ENCODE measurements around the gene ZBTB25. TPM values are rescaled to one million over a fixed set of nuclear protein-coding genes. Genes with fewer than 3 reads are reported as not detected.
A peak's percentile ranks its signal among the peaks of the same experiment; 100 is the strongest.

Gene ZBTB25
- total RNA-seq, 1 donor from 2014 or later: 11.8 TPM

DNA sequence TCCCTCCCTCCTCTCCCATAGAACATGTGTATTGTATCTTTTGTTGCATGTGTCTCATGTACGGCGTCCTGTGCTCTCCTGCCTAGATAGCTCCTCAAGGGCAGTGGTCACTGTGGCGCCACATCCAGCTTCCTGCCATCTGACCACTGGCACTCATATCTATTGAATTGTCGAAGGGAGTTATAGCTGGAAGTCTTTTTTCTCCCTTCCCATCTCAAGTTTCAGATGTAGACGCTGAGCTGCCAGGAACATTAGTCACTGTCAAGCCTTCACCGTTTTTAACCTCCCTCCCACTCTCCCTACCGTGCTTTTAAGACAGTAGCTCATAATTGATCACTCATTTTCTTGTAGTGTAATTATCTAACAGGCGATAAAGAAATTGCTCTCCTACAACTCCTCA, 82.5 kb downstream of the ZBTB25 start:
- TF ChIP-seq, protein P1, sequence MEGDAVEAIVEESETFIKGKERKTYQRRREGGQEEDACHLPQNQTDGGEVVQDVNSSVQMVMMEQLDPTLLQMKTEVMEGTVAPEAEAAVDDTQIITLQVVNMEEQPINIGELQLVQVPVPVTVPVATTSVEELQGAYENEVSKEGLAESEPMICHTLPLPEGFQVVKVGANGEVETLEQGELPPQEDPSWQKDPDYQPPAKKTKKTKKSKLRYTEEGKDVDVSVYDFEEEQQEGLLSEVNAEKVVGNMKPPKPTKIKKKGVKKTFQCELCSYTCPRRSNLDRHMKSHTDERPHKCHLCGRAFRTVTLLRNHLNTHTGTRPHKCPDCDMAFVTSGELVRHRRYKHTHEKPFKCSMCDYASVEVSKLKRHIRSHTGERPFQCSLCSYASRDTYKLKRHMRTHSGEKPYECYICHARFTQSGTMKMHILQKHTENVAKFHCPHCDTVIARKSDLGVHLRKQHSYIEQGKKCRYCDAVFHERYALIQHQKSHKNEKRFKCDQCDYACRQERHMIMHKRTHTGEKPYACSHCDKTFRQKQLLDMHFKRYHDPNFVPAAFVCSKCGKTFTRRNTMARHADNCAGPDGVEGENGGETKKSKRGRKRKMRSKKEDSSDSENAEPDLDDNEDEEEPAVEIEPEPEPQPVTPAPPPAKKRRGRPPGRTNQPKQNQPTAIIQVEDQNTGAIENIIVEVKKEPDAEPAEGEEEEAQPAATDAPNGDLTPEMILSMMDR (IDR thresholded peaks at IDR 0.05; ENCODE audit: unreplicated experiment): no peak
- H3K27ac Mint-ChIP-seq: peak overlapping the region; percentile 46
- peaks cover 30% of the 10 kb centered on the region for H3K36me3 Mint-ChIP-seq (ENCODE audit: insufficient read depth)
- H3K4me1 Mint-ChIP-seq (ENCODE audit: low read depth): no peaks in the 10 kb centered on the region
- H3K9me3 Mint-ChIP-seq (ENCODE audit: low read depth): no peaks in the 10 kb centered on the region
- no peak overlapping the region for H3K4me3 Mint-ChIP-seq (ENCODE audit: low read depth)
- no peak for DNase-seq (ENCODE audit: low spot score, unreplicated experiment)
- H3K27me3 Mint-ChIP-seq: no peaks in the 10 kb centered on the region

DNA sequence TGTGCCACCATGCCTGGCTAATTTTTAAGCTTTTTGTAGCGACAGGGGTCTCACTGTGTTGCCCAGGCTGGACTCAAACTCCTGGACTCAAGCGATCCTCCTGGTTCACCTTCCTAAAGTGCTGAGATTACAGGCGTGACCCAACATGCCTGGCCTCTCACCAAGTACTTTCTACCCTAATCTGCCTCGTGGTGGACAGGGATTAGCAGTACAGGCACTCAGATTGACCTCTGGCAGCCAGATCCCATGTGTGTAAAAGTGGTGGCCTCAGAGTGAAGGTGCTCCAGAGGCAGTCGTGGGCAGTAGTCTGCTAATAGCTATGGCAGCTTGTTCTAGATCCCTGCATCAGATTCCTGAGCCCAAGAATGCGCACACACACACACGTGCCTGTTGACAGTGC, 84.6 kb downstream of the ZBTB25 start:
- no peak for DNase-seq (ENCODE audit: low spot score, unreplicated experiment)
- no peak overlapping the region for H3K4me3 Mint-ChIP-seq (ENCODE audit: low read depth)
- H3K36me3 Mint-ChIP-seq (ENCODE audit: insufficient read depth): peaks cover 24% of the 10 kb centered on the region
- TF ChIP-seq, protein P1 (IDR thresholded peaks at IDR 0.05; ENCODE audit: unreplicated experiment): no peak
- no peaks in the 10 kb centered on the region for H3K9me3 Mint-ChIP-seq (ENCODE audit: low read depth)
- no peaks in the 10 kb centered on the region for H3K27me3 Mint-ChIP-seq
- H3K27ac Mint-ChIP-seq: no peak overlapping the region
- H3K4me1 Mint-ChIP-seq (ENCODE audit: low read depth): no peaks in the 10 kb centered on the region

DNA sequence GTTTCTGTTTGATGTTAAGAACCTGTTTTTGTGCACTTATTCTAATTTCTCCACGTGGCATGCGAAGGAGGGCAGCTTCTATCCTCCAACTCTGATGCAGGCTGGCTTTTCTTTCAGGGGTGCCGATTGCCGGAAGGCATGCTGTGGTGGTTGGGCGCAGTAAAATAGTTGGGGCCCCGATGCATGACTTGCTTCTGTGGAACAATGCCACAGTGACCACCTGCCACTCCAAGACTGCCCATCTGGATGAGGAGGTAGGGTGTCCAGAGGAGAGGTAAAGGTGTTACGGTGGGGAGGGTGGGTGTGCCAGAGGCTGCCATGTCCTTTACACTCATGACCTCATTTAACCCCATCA, 85.9 kb downstream of the ZBTB25 start:
- Mint-ChIP-seq H3K27me3 (no peaks in the 10 kb centered on the region), H3K9me3 (ENCODE audit: low read depth) (no peaks in the 10 kb centered on the region), H3K4me3 (ENCODE audit: low read depth) (no peak overlapping the region), H3K4me1 (ENCODE audit: low read depth) (no peaks in the 10 kb centered on the region), H3K27ac (no peak overlapping the region), H3K36me3 (ENCODE audit: insufficient read depth) (peaks cover 18% of the 10 kb centered on the region)
- DNase-seq (ENCODE audit: low spot score, unreplicated experiment): no peak
- TF ChIP-seq, protein P1 (IDR thresholded peaks at IDR 0.05; ENCODE audit: unreplicated experiment): no peak

DNA sequence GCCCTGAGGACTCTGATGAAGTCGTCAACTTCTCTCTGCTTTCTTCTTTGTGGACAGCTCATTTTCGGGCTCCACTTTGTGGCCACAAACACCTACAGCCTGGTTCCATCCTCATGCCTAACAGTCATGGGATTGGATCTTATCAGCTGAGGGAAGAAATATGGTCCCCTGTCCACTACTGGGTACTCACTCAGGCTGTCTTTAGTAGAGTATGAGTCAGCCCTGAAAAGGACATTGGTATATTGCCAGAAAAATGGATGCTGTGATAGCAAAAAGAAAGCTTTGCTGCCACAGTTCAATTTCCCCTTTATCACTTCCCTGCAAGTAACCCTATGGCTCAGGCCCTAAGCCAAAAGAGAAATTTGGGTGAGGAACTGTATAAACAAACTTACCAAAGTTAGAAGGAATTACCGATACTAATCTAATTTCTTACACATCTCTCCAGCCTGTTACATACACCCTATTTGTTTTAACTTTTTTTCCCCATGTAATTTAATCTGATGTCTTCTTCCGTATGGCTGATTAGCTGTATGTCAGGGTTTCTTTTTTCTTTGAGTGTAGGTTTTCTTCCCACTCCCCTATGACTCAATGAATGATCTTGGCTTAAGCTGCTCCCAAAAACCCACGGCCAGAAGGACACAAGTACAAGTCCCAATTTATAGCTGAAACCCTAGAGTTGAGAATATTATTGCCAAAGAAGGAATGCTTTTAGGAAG, 86.4 kb downstream of the ZBTB25 start:
- no peaks in the 10 kb centered on the region for H3K27me3 Mint-ChIP-seq
- no peak for DNase-seq (ENCODE audit: low spot score, unreplicated experiment)
- no peaks in the 10 kb centered on the region for H3K4me1 Mint-ChIP-seq (ENCODE audit: low read depth)
- peaks cover 17% of the 10 kb centered on the region for H3K36me3 Mint-ChIP-seq (ENCODE audit: insufficient read depth)
- no peak overlapping the region for H3K27ac Mint-ChIP-seq
- TF ChIP-seq, protein P1 (IDR thresholded peaks at IDR 0.05; ENCODE audit: unreplicated experiment): no peak
- H3K4me3 Mint-ChIP-seq (ENCODE audit: low read depth): no peak overlapping the region
- no peaks in the 10 kb centered on the region for H3K9me3 Mint-ChIP-seq (ENCODE audit: low read depth)

DNA sequence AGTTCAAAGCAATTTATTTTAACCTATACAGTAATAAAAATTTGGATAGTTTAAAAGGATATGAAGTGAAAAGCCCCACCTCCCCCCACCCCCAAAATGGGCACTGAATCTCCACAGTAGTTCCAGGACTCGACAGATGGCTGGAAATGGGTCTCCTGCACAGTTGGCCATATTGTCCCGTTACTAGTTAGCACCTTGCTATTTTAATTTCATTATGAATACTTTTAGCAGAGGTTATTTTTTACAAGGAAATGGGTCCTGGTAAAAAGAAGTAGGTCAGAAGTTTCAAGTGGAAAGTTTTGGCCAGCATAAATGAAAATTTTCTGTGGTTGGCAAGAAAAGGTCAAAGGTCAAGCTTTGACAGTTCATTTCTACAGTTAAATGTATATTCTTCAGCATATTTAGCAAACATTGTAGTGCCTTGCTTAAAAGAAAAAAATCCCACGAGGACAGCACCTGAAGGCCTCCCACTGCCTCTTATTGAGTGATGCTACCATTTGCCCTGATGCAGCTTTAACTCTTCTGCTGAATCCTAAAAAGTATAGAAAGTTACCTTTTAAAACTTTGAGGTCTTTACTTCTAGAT, 87.2 kb downstream of the ZBTB25 start:
- no peaks in the 10 kb centered on the region for H3K4me1 Mint-ChIP-seq (ENCODE audit: low read depth)

More for the DNA sequence above, 87.2 kb downstream of the ZBTB25 start:
- no peaks in the 10 kb centered on the region for H3K9me3 Mint-ChIP-seq (ENCODE audit: low read depth)
- H3K4me3 Mint-ChIP-seq (ENCODE audit: low read depth): no peak overlapping the region
- H3K27me3 Mint-ChIP-seq: no peaks in the 10 kb centered on the region
- TF ChIP-seq, protein P1 (IDR thresholded peaks at IDR 0.05; ENCODE audit: unreplicated experiment): no peak
- H3K36me3 Mint-ChIP-seq (ENCODE audit: insufficient read depth): peaks cover 20% of the 10 kb centered on the region
- no peak overlapping the region for H3K27ac Mint-ChIP-seq
- no peak for DNase-seq (ENCODE audit: low spot score, unreplicated experiment)

Data from progenitor cell of endocrine pancreas (in vitro differentiated cells).